Activated CD4-positive, alpha-beta T cell treated with anti-CD3 and anti-CD28 coated beads, Interleukin-10, Interleukin-2, amounts not matched to agents 100 ng/mL and 50 ng/mL, durations not matched to agents 16 hours and 8 hours (primary cell): ENCODE measurements around the gene LIMS2.

Source experiments
- DNase-seq: peaks from one replicate; pipeline ENCODE4 v3.0.0-alpha.2; 2020

Gene LIMS2

GRCh38 chr2:127656569-127657231 lies 18.6 kb downstream of the LIMS2 start:
- no peak for DNase-seq

- DNase-seq = no peak
Measured at GRCh38 chr2:127655209-127656073, 19.9 kb downstream of the LIMS2 start.

- no peak for DNase-seq
Measured at GRCh38 chr2:127654838-127655175, 20.5 kb downstream of the LIMS2 start.

- no peak for DNase-seq
Measured at GRCh38 chr2:127654084-127654837, 21.1 kb downstream of the LIMS2 start.

GRCh38 chr2:127653421-127654083 lies 21.8 kb downstream of the LIMS2 start:
- no peak for DNase-seq

- no peak for DNase-seq
Measured at GRCh38 chr2:127652786-127653357, 22.5 kb downstream of the LIMS2 start.

- no peak for DNase-seq
Measured at GRCh38 chr2:127651971-127652550, 23.3 kb downstream of the LIMS2 start.

- no peak for DNase-seq
Measured at GRCh38 chr2:127651381-127651809, 23.9 kb downstream of the LIMS2 start.

- no peak for DNase-seq
Measured at GRCh38 chr2:127650785-127651380, 24.4 kb downstream of the LIMS2 start.

- no peak for DNase-seq
Measured at GRCh38 chr2:127650041-127650784, 25.1 kb downstream of the LIMS2 start.

GRCh38 chr2:127649684-127650040 lies 25.7 kb downstream of the LIMS2 start:
- peak; percentile 85 for DNase-seq

- no peak for DNase-seq
Measured at GRCh38 chr2:127649100-127649611, 26.2 kb downstream of the LIMS2 start.

- no peak for DNase-seq
Measured at GRCh38 chr2:127648321-127648720, 27.0 kb downstream of the LIMS2 start.

GRCh38 chr2:127647242-127648190 lies 27.8 kb downstream of the LIMS2 start:
- DNase-seq = no peak

GRCh38 chr2:127646487-127647241 lies 28.7 kb downstream of the LIMS2 start:
- DNase-seq = no peak

- no peak for DNase-seq
Measured at GRCh38 chr2:127645395-127646291, 29.7 kb downstream of the LIMS2 start, which contains the start of gene GPR17. Gene GPR17, plus strand, starts transcription at chr2:127646153. Its CDS starts 4,583 bp downstream, at chr2:127650736.

GRCh38 chr2:127645026-127645394 lies 30.3 kb downstream of the LIMS2 start:
- no peak for DNase-seq
